Measurements from ENCODE around the gene MVB12B. TPM values are rescaled to one million over a fixed set of nuclear protein-coding genes. Genes with fewer than 3 reads are reported as not detected.

MVB12B gene
- total RNA-seq, 6 experiments from 2014 or later, result 7.2 to 16.2 (median 9.1) TPM

DNA sequence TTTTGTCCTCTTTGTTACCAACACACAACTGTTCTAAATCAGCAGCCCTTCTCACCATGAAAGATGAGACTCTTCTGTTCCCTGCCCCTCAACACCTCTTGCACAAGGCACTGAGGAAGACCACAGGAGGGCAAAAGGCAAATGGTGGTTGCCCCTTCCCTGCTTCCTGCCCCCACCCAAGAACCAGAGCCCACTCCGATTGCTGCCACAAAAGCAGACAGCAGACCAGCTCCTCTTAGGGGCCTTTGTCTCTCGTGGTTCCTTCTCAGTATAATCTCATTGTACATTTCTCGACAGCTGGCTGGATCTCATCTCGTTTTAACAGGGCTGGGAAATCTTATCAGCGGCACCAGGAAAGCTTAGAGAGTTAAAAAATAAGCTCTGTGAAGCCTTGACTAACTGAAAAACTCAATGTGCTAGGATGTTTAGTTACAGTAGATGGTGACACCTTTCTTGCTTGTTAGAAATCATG, 1.1 kb downstream of the MVB12B start:
- H3K36me3 ChIP-seq, result no peaks in the 10 kb centered on the region
- WGBS (ENCODE audit: insufficient coverage, low coverage, low lambda C conversion rate, missing lambda C conversion rate), result 64% methylated on average over 5 of the region's 5 CpGs
- H3K9me3 ChIP-seq, result peaks cover 0 to 8% (median 5%) of the 10 kb centered on the region in 4 donors
- no peak overlapping the region for H3K27ac ChIP-seq
- ATAC-seq (no peak), DNase-seq (peak in 1 of 3 donors; percentile 35)
- H3K27me3 ChIP-seq, result no peaks in the 10 kb centered on the region
- TF ChIP-seq POLR2A (IDR thresholded peaks at IDR 0.05) (no peak), CTCF (IDR thresholded peaks at IDR 0.05) (no peak)
- peaks cover 0 to 5% (median 0%) of the 10 kb centered on the region in 4 donors for H3K4me1 ChIP-seq
- intact Hi-C loops (cut with DNase I), result no loop called here
- H3K4me3 ChIP-seq, result peak overlapping the region in 2 of 3 donors; percentile 64 to 73

DNA sequence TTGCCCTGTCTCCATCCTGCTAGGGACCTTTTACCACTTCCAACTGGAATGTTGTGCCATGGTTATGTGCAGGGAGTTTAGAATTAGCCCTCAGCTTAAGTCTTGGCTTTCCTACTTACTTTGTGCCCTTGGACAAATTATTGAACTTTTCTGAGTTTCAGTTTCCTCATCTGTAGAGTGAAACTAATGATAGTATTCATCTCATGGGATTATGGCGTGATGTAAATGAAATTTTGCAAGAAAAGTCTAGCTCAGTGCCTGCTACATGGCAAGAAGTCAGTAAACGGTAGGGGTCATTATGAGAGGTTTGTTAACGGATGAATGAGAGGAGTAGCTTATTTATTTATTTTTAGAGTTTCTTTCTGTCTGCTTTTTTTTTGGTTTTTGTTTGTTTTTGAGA, 1.8 kb downstream of the MVB12B start:
- TF ChIP-seq CTCF (IDR thresholded peaks at IDR 0.05) (no peak), POLR2A (IDR thresholded peaks at IDR 0.05) (no peak)
- DNase-seq (no peak), ATAC-seq (no peak)
- Histone ChIP-seq H3K27ac (no peak overlapping the region), H3K4me1 (peaks cover 0 to 5% (median 0%) of the 10 kb centered on the region in 4 donors), H3K4me3 (no peak overlapping the region), H3K27me3 (no peaks in the 10 kb centered on the region), H3K36me3 (no peaks in the 10 kb centered on the region), H3K9me3 (peaks cover 0 to 8% (median 5%) of the 10 kb centered on the region in 4 donors)
- intact Hi-C loops (cut with DNase I), result no loop called here
- WGBS (ENCODE audit: insufficient coverage, low coverage, low lambda C conversion rate, missing lambda C conversion rate), result 82% methylated on average over 3 of the region's 3 CpGs

DNA sequence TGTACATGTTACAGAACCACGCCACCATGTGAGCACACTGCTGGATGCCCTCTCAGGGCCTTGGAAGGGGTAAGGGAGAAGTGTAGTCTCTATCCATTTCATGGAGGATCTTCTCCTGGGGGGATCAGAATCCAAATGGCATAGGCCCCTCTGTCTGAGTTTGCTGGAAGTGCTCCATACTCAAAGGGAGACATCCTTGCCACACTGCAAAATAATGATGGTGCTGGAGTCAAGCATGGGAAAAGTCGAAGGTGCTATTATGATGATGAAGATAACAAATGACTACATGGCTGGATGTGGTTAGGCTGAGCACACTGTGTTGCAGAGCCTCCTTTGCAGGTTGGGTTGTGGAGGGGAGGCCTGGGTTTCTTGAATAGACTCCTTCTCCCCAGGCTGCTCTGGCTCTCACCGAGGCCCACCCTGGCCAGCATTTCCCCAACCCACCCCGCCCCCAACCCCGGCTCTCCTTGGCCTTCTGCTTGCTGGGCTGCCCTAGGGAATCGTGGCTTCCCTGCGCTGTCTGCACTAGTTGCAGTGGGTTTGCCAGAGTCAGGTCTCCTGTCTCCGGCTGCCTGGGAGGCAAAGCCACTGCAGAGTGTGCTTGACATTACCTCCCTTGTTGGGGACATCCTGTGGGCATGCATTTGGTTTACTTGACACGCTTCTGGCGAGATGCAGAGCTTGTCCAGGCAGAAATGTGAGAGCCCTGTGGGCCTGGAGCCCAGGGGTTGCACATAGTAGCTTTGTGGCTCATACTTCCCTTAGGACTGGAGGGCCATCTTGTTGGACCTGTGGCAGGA, 3.0 kb downstream of the MVB12B start:
- no peak for DNase-seq
- intact Hi-C loops (cut with DNase I), result no loop called here
- TF ChIP-seq CTCF (IDR thresholded peaks at IDR 0.05) (no peak), POLR2A (IDR thresholded peaks at IDR 0.05) (no peak)
- Histone ChIP-seq H3K4me1 (peaks cover 0 to 14% (median 4%) of the 10 kb centered on the region in 4 donors), H3K27me3 (no peaks in the 10 kb centered on the region), H3K36me3 (no peaks in the 10 kb centered on the region), H3K4me3 (no peak overlapping the region), H3K27ac (no peak overlapping the region), H3K9me3 (peaks cover 0 to 2% (median 0%) of the 10 kb centered on the region in 4 donors)
- ATAC-seq, result no peak
- WGBS (ENCODE audit: insufficient coverage, low coverage, low lambda C conversion rate, missing lambda C conversion rate), result 76% methylated on average over 6 of the region's 10 CpGs

- peaks cover 0 to 16% (median 6%) of the 10 kb centered on the region in 4 donors for H3K4me1 ChIP-seq
- 80% methylated on average over 4 of the region's 4 CpGs for WGBS (ENCODE audit: insufficient coverage, low coverage, low lambda C conversion rate, missing lambda C conversion rate)
- intact Hi-C loops (cut with DNase I), result no loop called here
- no peaks in the 10 kb centered on the region for H3K9me3 ChIP-seq
- no peaks in the 10 kb centered on the region for H3K36me3 ChIP-seq
- ATAC-seq (no peak), DNase-seq (no peak)
- TF ChIP-seq CTCF (IDR thresholded peaks at IDR 0.05) (no peak), POLR2A (IDR thresholded peaks at IDR 0.05) (no peak)
- H3K4me3 ChIP-seq, result no peak overlapping the region
- H3K27me3 ChIP-seq, result no peaks in the 10 kb centered on the region
- no peak overlapping the region for H3K27ac ChIP-seq
Observed at GRCh38 chr9:126330536-126330935, 3.9 kb downstream of the MVB12B start.
